ENCODE data around the gene ATP8A2.

ATP8A2 gene

GRCh38 chr13:25630329-25630900, 258.6 kb downstream of the ATP8A2 start:
- TF ChIP-seq, protein P1, sequence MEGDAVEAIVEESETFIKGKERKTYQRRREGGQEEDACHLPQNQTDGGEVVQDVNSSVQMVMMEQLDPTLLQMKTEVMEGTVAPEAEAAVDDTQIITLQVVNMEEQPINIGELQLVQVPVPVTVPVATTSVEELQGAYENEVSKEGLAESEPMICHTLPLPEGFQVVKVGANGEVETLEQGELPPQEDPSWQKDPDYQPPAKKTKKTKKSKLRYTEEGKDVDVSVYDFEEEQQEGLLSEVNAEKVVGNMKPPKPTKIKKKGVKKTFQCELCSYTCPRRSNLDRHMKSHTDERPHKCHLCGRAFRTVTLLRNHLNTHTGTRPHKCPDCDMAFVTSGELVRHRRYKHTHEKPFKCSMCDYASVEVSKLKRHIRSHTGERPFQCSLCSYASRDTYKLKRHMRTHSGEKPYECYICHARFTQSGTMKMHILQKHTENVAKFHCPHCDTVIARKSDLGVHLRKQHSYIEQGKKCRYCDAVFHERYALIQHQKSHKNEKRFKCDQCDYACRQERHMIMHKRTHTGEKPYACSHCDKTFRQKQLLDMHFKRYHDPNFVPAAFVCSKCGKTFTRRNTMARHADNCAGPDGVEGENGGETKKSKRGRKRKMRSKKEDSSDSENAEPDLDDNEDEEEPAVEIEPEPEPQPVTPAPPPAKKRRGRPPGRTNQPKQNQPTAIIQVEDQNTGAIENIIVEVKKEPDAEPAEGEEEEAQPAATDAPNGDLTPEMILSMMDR (conservative IDR thresholded peaks at IDR 0.05; ENCODE audit: low read depth, low read length), result no peak
- H3K4me3 ChIP-seq (ENCODE audit: low read depth, low read length), result no peak overlapping the region
- DNase-seq (ENCODE audit: low read depth), result no peak

- DNase-seq (ENCODE audit: low read depth), result no peak
- H3K4me3 ChIP-seq (ENCODE audit: low read depth, low read length), result no peak overlapping the region
- TF ChIP-seq, protein P1 (conservative IDR thresholded peaks at IDR 0.05; ENCODE audit: low read depth, low read length), result no peak
Measured at GRCh38 chr13:25632166-25632888, 260.6 kb downstream of the ATP8A2 start.

DNA sequence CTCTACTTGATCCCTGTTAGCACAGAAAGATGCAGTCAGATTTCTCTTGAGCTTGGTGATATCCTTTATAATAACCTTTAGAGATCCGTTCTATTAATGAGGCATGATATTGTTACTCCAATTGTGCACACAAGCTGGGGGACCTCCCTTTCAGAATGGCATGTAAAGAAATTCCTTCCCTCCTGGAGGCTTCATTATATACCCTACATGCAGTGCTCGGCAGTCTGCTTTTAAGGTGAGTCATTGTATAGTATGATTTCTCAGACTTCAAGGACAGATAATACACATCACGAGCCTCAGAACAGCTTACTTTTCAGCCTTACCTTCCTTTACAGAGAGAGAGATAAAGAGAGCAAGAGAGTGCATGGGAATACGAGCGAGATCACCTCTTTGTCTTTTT, 261.3 kb downstream of the ATP8A2 start:
- DNase-seq (ENCODE audit: low read depth), result peak; percentile 35
- no peak overlapping the region for H3K4me3 ChIP-seq (ENCODE audit: low read depth, low read length)
- TF ChIP-seq, protein P1 (conservative IDR thresholded peaks at IDR 0.05; ENCODE audit: low read depth, low read length), result no peak

DNA sequence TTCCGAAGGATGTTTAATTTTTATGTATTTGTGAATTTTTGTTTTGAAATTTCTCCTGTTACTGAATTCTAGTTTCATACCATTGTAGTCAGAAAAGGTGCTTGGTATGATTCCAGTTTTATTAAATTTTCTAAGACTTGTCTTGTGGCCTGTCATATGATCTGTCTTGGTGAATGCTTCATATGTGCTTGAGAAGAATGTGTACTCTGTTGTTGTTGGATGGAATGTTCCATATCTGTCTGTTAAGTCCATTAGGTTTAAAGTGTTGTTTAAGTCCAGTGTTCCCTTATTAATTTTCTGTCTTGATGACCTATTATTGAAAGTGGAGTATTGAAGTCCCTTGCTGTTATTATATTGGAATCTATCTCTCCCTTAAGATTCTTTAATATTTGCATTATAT, 273.9 kb downstream of the ATP8A2 start:
- TF ChIP-seq, protein P1 (conservative IDR thresholded peaks at IDR 0.05; ENCODE audit: low read depth, low read length), result no peak
- peak; percentile 40 for DNase-seq (ENCODE audit: low read depth)
- no peak overlapping the region for H3K4me3 ChIP-seq (ENCODE audit: low read depth, low read length)

GRCh38 chr13:25649001-25649633, 277.3 kb downstream of the ATP8A2 start:
- TF ChIP-seq, protein P1 (conservative IDR thresholded peaks at IDR 0.05; ENCODE audit: low read depth, low read length), result no peak

DNA sequence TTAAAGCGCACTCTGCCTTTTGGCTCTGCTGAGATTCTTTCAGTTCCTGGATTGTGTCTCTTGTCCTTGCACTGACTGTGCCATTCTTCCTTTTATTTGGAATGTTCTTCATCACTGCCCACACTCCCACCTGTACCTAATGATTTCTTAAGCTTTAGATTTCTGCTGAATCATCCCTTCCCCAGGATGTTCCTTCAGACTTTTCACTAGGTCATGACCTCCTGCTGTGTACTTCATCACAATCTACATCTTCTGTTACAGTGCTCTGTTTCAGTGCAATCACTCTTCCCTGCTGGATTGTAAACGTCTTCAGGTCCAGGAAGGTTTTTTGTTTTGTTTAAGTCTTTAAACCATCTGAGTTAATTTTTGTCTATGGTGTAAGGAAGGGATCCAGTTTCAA, 281.0 kb downstream of the ATP8A2 start:
- peak; percentile 61 for DNase-seq (ENCODE audit: low read depth)
- no peak overlapping the region for H3K4me3 ChIP-seq (ENCODE audit: low read depth, low read length)
- TF ChIP-seq, protein P1 (conservative IDR thresholded peaks at IDR 0.05; ENCODE audit: low read depth, low read length), result no peak

More at GRCh38 chr13:25649001-25649633, 277.3 kb downstream of the ATP8A2 start:
- H3K4me3 ChIP-seq (ENCODE audit: low read depth, low read length), result no peak overlapping the region
- DNase-seq (ENCODE audit: low read depth), result no peak

All from choroid plexus epithelial cell (primary cell).